Uterus (tissue), 2 donors: Measurements from ENCODE around the gene SSC4D.

Experiments
- CTCF ChIP-seq, 4 experiments: fragments of 200-600 bp in 2 of 4; fragments of 450-650 bp in 2 of 4; sonication (generic) in 2 of 4; IDR thresholded peaks; one replicate each; pipeline ENCODE4 v1.5.1; 2016 to 2019; ENCODE audit warnings: antibody characterized with exemption in 4 of 4, mild to moderate bottlenecking in 2 of 4, moderate library complexity in 1 of 4
- POLR2A ChIP-seq, 2 donors: fragments of 450-650 bp; IDR thresholded peaks; one replicate each; pipeline ENCODE4 v1.6.1; 2016; ENCODE audit warnings: antibody characterized with exemption in 2 of 2, mild to moderate bottlenecking in 1 of 2, moderate library complexity in 1 of 2

GRCh38 chr7:76354516-76354915 lies 55.0 kb downstream of the SSC4D start:
- TF ChIP-seq CTCF (IDR thresholded peaks at IDR 0.05) (no peak), POLR2A (IDR thresholded peaks at IDR 0.05) (no peak)
